ENCODE data around the gene STRIP2. TPM values are rescaled to one million over a fixed set of nuclear protein-coding genes. Genes with fewer than 3 reads are reported as not detected.

Gene STRIP2, protein sequence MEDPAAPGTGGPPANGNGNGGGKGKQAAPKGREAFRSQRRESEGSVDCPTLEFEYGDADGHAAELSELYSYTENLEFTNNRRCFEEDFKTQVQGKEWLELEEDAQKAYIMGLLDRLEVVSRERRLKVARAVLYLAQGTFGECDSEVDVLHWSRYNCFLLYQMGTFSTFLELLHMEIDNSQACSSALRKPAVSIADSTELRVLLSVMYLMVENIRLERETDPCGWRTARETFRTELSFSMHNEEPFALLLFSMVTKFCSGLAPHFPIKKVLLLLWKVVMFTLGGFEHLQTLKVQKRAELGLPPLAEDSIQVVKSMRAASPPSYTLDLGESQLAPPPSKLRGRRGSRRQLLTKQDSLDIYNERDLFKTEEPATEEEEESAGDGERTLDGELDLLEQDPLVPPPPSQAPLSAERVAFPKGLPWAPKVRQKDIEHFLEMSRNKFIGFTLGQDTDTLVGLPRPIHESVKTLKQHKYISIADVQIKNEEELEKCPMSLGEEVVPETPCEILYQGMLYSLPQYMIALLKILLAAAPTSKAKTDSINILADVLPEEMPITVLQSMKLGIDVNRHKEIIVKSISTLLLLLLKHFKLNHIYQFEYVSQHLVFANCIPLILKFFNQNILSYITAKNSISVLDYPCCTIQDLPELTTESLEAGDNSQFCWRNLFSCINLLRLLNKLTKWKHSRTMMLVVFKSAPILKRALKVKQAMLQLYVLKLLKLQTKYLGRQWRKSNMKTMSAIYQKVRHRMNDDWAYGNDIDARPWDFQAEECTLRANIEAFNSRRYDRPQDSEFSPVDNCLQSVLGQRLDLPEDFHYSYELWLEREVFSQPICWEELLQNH
- total RNA-seq = 4.9 and 6.8 TPM in 2 replicates

DNA sequence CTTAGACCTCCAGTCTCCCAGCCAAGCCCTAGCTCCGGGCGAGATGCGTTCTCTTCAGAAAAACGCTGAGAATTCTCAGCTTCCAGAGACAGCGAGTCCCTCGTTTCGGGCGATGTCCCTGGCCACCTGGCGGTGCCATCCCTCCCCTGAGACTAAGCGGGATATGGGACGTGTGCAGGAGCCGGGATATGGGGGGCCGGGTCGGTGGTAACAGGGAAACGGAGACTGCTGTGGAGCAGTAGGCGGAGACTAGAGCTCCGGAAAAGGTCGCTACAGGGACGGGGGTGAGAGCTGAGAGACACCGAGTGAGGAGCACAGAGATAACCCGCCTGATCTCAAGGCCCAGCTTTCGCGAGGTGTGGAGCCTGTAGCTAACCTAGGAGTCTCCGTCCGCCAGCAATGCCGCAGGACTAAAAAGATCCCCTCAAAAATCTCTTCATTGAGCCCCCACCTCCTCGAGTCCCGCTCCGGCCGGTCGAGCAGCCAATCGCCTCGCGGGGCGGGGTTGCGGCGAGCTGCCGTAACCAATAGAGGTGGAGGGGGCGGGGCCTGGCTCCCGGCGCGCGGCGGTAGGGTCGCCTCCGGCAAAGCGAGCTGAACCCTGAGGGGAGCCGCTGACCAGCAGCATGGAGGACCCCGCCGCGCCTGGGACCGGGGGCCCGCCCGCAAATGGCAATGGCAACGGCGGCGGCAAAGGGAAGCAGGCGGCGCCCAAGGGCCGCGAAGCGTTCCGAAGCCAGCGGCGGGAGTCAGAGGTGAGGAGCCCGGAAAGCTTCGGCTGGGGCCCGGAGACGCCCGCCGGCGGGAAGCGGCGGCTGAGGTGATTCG is at the start of gene STRIP2:
Gene STRIP2 (plus strand): TSS at position 586 of the 828 bp plus-strand sequence. CDS start 41 bp downstream, at position 627.

DNA sequence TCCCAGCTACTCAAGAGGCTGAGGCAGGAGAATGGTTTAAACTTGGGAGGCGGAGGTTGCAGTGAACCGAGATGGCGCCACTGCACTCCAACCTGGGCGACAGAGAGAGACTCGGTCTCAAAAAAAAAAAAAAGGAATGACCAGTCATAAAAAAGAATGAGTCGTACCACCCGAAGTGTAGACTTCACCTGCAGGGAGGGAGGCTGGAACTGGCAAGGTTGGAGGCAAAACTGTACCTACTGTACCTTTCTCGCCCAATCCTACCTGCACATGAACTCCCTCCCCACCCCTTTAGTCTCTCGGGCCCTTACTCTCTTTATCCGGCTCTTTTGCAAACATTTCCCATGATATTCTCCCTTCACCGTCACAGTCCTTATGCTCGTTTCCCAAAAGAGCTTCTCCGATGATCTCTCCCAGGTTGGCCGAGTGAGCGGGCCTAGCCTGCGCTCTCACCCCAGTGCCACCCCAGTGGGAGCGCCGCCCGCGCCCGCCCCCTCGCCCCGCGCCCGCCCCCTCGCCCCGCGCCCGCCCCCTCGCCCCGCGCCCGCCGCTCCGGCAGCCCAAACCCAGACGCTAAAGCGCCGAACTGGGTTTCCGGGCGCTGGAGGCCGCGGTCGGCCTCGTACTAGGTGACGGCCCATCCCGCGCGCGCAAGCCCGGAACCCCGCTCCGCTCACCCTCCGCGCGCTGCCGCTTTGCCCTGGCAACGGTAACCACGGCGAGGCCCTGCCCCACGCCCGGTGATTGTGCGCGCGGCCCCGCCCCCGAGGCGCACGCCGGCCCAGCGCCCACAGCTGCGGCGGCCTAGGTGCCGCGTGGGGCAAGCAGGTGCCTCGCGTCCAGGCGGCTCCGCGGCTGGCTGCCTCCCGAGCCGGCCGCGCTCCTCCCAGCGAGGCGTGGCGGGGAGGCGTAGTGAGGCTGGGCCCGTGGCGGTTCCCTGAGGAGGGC is 67.8 kb downstream of the STRIP2 start, which contains the start of gene SMKR1:
Gene SMKR1 (plus strand): TSS at position 772 of the 948 bp plus-strand sequence. CDS start 294 bp downstream, outside the sequence.

Small RNAs within 50 kb of the gene (small RNA-seq; reads per million reads assigned to genes)
- gene AC009244.1 (not detected), gene RNU1-72P (0.13 reads per million), gene SNRPGP3 (not detected)

Other genes starting within 250 kb of the STRIP2 start
- gene SMO, start 245.8 kb upstream of the STRIP2 start, total RNA-seq = 3.0 and 5.2 TPM in 2 replicates
- gene AHCYL2, start 209.4 kb upstream of the STRIP2 start, total RNA-seq = 12.0 and 15.4 TPM in 2 replicates
- 0.33 TPM in 1 of 2 replicates, not detected in the other for gene SMKR1, start 68.1 kb downstream of the STRIP2 start, total RNA-seq
- gene NRF1, start 177.3 kb downstream of the STRIP2 start, total RNA-seq = 13.4 and 16.9 TPM in 2 replicates

Measured in vein endothelial cell (primary cell).